ENCODE data around the gene PLCD3. TPM values are rescaled to one million over a fixed set of nuclear protein-coding genes. Genes with fewer than 3 reads are reported as not detected.

Gene PLCD3
- total RNA-seq, 1 experiment from 2014 or later = 55.8 TPM

DNA sequence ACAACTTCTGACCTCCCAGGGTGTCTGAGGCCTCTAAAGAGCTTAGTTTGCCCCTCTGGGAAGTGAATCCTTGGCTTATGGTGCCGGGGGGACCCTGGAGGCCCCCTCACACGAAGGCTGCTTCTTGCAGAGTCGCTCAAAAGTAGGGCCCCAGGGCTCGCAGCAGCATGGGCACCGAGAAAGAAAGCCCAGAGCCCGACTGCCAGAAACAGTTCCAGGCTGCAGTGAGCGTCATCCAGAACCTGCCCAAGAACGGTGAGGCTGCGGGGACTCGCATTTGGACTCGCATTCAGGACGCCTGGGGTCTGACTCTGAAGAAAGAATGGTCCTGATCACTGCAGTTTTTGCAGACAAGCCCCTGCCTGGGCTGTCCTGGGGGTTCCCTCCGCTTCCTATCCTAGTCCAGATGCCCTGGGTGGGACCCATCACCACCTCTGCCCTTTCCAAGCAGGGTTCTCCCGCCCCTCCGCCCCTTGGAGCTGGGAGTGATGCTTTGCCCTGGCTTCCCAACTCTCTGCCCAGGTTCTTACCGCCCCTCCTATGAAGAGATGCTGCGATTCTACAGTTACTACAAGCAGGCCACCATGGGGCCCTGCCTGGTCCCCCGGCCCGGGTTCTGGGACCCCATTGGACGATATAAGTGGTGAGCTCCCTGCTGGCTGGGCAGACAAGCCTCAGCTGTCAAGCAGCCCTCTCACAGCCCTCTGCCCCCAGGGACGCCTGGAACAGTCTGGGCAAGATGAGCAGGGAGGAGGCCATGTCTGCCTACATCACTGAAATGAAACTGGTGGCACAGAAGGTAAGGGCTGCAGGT, 3.9 kb upstream of the PLCD3 start (continued):
- TF ChIP-seq, protein P1, sequence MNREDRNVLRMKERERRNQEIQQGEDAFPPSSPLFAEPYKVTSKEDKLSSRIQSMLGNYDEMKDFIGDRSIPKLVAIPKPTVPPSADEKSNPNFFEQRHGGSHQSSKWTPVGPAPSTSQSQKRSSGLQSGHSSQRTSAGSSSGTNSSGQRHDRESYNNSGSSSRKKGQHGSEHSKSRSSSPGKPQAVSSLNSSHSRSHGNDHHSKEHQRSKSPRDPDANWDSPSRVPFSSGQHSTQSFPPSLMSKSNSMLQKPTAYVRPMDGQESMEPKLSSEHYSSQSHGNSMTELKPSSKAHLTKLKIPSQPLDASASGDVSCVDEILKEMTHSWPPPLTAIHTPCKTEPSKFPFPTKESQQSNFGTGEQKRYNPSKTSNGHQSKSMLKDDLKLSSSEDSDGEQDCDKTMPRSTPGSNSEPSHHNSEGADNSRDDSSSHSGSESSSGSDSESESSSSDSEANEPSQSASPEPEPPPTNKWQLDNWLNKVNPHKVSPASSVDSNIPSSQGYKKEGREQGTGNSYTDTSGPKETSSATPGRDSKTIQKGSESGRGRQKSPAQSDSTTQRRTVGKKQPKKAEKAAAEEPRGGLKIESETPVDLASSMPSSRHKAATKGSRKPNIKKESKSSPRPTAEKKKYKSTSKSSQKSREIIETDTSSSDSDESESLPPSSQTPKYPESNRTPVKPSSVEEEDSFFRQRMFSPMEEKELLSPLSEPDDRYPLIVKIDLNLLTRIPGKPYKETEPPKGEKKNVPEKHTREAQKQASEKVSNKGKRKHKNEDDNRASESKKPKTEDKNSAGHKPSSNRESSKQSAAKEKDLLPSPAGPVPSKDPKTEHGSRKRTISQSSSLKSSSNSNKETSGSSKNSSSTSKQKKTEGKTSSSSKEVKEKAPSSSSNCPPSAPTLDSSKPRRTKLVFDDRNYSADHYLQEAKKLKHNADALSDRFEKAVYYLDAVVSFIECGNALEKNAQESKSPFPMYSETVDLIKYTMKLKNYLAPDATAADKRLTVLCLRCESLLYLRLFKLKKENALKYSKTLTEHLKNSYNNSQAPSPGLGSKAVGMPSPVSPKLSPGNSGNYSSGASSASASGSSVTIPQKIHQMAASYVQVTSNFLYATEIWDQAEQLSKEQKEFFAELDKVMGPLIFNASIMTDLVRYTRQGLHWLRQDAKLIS (CRISPR knock-in tag; IDR thresholded peaks at IDR 0.05; ENCODE audit: borderline replicate concordance) = no peak
- TF ChIP-seq JAZF1 (CRISPR knock-in tag; IDR thresholded peaks at IDR 0.05) = no peak
- TF ChIP-seq, protein P2, sequence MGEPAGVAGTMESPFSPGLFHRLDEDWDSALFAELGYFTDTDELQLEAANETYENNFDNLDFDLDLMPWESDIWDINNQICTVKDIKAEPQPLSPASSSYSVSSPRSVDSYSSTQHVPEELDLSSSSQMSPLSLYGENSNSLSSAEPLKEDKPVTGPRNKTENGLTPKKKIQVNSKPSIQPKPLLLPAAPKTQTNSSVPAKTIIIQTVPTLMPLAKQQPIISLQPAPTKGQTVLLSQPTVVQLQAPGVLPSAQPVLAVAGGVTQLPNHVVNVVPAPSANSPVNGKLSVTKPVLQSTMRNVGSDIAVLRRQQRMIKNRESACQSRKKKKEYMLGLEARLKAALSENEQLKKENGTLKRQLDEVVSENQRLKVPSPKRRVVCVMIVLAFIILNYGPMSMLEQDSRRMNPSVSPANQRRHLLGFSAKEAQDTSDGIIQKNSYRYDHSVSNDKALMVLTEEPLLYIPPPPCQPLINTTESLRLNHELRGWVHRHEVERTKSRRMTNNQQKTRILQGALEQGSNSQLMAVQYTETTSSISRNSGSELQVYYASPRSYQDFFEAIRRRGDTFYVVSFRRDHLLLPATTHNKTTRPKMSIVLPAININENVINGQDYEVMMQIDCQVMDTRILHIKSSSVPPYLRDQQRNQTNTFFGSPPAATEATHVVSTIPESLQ (CRISPR knock-in tag; IDR thresholded peaks at IDR 0.05) = no peak
- TF ChIP-seq ZNF317 (CRISPR knock-in tag; IDR thresholded peaks at IDR 0.05; ENCODE audit: borderline replicate concordance, low read depth) = no peak
- TF ChIP-seq, protein P3, sequence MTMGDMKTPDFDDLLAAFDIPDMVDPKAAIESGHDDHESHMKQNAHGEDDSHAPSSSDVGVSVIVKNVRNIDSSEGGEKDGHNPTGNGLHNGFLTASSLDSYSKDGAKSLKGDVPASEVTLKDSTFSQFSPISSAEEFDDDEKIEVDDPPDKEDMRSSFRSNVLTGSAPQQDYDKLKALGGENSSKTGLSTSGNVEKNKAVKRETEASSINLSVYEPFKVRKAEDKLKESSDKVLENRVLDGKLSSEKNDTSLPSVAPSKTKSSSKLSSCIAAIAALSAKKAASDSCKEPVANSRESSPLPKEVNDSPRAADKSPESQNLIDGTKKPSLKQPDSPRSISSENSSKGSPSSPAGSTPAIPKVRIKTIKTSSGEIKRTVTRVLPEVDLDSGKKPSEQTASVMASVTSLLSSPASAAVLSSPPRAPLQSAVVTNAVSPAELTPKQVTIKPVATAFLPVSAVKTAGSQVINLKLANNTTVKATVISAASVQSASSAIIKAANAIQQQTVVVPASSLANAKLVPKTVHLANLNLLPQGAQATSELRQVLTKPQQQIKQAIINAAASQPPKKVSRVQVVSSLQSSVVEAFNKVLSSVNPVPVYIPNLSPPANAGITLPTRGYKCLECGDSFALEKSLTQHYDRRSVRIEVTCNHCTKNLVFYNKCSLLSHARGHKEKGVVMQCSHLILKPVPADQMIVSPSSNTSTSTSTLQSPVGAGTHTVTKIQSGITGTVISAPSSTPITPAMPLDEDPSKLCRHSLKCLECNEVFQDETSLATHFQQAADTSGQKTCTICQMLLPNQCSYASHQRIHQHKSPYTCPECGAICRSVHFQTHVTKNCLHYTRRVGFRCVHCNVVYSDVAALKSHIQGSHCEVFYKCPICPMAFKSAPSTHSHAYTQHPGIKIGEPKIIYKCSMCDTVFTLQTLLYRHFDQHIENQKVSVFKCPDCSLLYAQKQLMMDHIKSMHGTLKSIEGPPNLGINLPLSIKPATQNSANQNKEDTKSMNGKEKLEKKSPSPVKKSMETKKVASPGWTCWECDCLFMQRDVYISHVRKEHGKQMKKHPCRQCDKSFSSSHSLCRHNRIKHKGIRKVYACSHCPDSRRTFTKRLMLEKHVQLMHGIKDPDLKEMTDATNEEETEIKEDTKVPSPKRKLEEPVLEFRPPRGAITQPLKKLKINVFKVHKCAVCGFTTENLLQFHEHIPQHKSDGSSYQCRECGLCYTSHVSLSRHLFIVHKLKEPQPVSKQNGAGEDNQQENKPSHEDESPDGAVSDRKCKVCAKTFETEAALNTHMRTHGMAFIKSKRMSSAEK (CRISPR knock-in tag; IDR thresholded peaks at IDR 0.05; ENCODE audit: borderline replicate concordance) = no peak
- no peak for TF ChIP-seq SMAD3 (CRISPR knock-in tag; IDR thresholded peaks at IDR 0.05; ENCODE audit: borderline replicate concordance)

DNA sequence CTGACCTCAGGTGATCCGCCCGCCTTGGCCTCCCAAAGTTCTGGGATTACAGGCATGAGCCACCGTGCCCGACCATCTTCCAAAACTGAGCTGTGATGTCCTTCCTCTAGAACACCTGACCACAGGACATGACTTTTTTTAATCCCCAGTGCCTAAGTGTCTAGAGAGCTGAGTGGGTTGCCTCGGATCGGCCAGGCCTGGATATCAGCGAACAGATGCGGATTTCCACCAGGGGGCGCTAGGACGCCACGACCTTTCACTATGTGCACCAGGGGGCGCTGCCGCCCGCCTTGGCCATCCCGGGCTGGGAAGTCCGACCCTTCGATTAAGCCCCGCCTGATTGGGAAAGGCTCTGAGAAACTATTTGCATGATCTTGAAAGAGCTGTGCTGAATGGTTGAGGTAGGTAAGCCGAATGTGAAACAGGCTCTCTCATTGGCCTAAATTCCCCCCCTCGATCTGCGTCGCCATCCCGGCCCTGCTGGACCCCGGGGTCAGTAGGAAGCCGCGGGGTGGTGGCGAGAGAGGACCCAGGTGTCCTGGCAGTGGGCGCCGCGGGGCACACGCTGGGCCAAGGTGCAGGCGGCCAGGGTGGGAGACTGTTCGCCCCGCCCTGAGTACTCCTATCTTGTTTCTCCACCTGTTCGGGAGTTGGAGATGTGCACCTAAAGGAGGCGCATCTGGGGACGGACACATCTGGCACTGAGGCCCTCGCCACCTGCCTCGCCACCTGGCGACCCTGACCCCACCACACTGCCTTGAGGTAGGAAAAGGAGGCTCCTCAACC, 3.1 kb upstream of the PLCD3 start, which contains the start of gene ACBD4:
Gene ACBD4 (plus strand): TSS at position 496 of the 786 bp plus-strand sequence. CDS start 458 bp downstream, outside the sequence.
- ChIA-PET CTCF (interaction anchor here (0.5 to 7.6 kb wide), 122 partner anchors 9 to 1931 kb away, joined by 3 to 531 read pairs (median 5); partner anchors contain the start of genes C1QL1, DCAKD, EFTUD2 and FMNL1), POLR2A (interaction anchor here (0.8 to 2.1 kb wide), 6 partner anchors 9 to 73 kb away, joined by 8 to 39 read pairs (median 10); partner anchors contain the start of genes HEXIM1 and HEXIM2)
- H3K4me3 Mint-ChIP-seq = peak within 1 kb of the TSS; percentile 72
- H3K4me1 Mint-ChIP-seq = peaks cover 14% of the 10 kb centered on the region; the same call in 1 of the 2 replicates
- no peak within 1 kb of the TSS for H3K27ac Mint-ChIP-seq
- DNase-seq (ENCODE audit: low spot score) = peak; percentile 97
- H3K36me3 Mint-ChIP-seq = no peaks in the 10 kb centered on the region
- H3K27me3 Mint-ChIP-seq (ENCODE audit: low read depth) = no peaks in the 10 kb centered on the region; the same call in 1 of the 2 replicates
- H3K9me3 Mint-ChIP-seq = no peaks in the 10 kb centered on the region
- peak; percentile 76 for ATAC-seq
- 0 out of 2 replicates have a peak, but pooled peaks have one; percentile 55 for TF ChIP-seq ZNF416 (CRISPR knock-in tag; IDR thresholded peaks at IDR 0.05)
- no peak for TF ChIP-seq ZNF263 (CRISPR knock-in tag; IDR thresholded peaks at IDR 0.05; ENCODE audit: low read depth)
- TF ChIP-seq GTF2I (CRISPR knock-in tag; conservative IDR thresholded peaks at IDR 0.05) = no peak
- TF ChIP-seq GABPB1 (CRISPR knock-in tag; IDR thresholded peaks at IDR 0.05) = peak; percentile 72
- TF ChIP-seq NFYB (CRISPR knock-in tag; conservative IDR thresholded peaks at IDR 0.05; ENCODE audit: low read depth) = peak; percentile 82
- TF ChIP-seq CREM (CRISPR knock-in tag; IDR thresholded peaks at IDR 0.05) = peak; percentile 79
- peak; percentile 49; the same call in 1 of the 2 replicates for TF ChIP-seq ZNF121 (CRISPR knock-in tag; IDR thresholded peaks at IDR 0.05)
- TF ChIP-seq, protein P4, sequence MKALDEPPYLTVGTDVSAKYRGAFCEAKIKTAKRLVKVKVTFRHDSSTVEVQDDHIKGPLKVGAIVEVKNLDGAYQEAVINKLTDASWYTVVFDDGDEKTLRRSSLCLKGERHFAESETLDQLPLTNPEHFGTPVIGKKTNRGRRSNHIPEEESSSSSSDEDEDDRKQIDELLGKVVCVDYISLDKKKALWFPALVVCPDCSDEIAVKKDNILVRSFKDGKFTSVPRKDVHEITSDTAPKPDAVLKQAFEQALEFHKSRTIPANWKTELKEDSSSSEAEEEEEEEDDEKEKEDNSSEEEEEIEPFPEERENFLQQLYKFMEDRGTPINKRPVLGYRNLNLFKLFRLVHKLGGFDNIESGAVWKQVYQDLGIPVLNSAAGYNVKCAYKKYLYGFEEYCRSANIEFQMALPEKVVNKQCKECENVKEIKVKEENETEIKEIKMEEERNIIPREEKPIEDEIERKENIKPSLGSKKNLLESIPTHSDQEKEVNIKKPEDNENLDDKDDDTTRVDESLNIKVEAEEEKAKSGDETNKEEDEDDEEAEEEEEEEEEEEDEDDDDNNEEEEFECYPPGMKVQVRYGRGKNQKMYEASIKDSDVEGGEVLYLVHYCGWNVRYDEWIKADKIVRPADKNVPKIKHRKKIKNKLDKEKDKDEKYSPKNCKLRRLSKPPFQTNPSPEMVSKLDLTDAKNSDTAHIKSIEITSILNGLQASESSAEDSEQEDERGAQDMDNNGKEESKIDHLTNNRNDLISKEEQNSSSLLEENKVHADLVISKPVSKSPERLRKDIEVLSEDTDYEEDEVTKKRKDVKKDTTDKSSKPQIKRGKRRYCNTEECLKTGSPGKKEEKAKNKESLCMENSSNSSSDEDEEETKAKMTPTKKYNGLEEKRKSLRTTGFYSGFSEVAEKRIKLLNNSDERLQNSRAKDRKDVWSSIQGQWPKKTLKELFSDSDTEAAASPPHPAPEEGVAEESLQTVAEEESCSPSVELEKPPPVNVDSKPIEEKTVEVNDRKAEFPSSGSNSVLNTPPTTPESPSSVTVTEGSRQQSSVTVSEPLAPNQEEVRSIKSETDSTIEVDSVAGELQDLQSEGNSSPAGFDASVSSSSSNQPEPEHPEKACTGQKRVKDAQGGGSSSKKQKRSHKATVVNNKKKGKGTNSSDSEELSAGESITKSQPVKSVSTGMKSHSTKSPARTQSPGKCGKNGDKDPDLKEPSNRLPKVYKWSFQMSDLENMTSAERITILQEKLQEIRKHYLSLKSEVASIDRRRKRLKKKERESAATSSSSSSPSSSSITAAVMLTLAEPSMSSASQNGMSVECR (CRISPR knock-in tag; IDR thresholded peaks at IDR 0.05; ENCODE audit: borderline replicate concordance) = no peak
- TF ChIP-seq, protein P5, sequence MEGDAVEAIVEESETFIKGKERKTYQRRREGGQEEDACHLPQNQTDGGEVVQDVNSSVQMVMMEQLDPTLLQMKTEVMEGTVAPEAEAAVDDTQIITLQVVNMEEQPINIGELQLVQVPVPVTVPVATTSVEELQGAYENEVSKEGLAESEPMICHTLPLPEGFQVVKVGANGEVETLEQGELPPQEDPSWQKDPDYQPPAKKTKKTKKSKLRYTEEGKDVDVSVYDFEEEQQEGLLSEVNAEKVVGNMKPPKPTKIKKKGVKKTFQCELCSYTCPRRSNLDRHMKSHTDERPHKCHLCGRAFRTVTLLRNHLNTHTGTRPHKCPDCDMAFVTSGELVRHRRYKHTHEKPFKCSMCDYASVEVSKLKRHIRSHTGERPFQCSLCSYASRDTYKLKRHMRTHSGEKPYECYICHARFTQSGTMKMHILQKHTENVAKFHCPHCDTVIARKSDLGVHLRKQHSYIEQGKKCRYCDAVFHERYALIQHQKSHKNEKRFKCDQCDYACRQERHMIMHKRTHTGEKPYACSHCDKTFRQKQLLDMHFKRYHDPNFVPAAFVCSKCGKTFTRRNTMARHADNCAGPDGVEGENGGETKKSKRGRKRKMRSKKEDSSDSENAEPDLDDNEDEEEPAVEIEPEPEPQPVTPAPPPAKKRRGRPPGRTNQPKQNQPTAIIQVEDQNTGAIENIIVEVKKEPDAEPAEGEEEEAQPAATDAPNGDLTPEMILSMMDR (IDR thresholded peaks at IDR 0.05) = peak; percentile 100
- TF ChIP-seq FOXK1 (CRISPR knock-in tag; IDR thresholded peaks at IDR 0.05) = peak; percentile 18; the same call in 1 of the 2 replicates

Data from WTC11 (cell line).